Activated CD8-positive, alpha-beta memory T cell treated with anti-CD3 and anti-CD28 coated beads, Interleukin-2, amount 10 ng/mL, durations not matched to agents 7 days and 5 days (primary cell): Measurements from ENCODE around the gene ST7. TPM values are rescaled to one million over a fixed set of nuclear protein-coding genes. Genes with fewer than 3 reads are reported as not detected.
A peak's percentile ranks its signal among the peaks of the same experiment; 100 is the strongest.

Experiments
- ATAC-seq: fragments of 150-1000 bp; cut with Tn5 transposase; one replicate; pipeline ENCODE4 v1.10.0; 2021; ENCODE audit warnings: moderate library complexity
- CTCF ChIA-PET: fragments of 350-600 bp; sonication (Branson Sonifier 250); formaldehyde crosslinking; loops from one replicate; lab custom pipeline; 2021; ENCODE audit warnings: antibody characterized with exemption; lab: Charles Lee
- DNase-seq: peaks from one replicate; pipeline ENCODE4 v3.0.0-alpha.2; 2020
- H3K27ac Mint-ChIP-seq: one replicate; pipeline ENCODE4 v1.8.0; 2021; ENCODE audit warnings: mild to moderate bottlenecking, mixed read lengths
- H3K27me3 Mint-ChIP-seq: one replicate; pipeline ENCODE4 v1.8.0; 2021; ENCODE audit warnings: mixed read lengths
- H3K36me3 Mint-ChIP-seq: one replicate; pipeline ENCODE4 v1.8.0; 2021; ENCODE audit warnings: mild to moderate bottlenecking, mixed read lengths
- H3K4me1 Mint-ChIP-seq: one replicate; pipeline ENCODE4 v1.8.0; 2021; ENCODE audit warnings: mixed read lengths
- H3K4me3 Mint-ChIP-seq: one replicate; pipeline ENCODE4 v1.8.0; 2021; ENCODE audit warnings: mild to moderate bottlenecking, moderate library complexity, mixed read lengths
- H3K9me3 Mint-ChIP-seq: one replicate; pipeline ENCODE4 v1.8.0; 2022; ENCODE audit warnings: low read depth, mixed read lengths
- total RNA-seq, 2 experiments: library from RNA; stranded (reverse); gene quantifications; one replicate each; pipeline ENCODE4 v1.2.3, GENCODE V29; 2021

Gene ST7
- total RNA-seq, result 10 to 100 TPM in 1 of 2 experiments, 1 to 10 TPM in 1; 7.2 to 12.8 TPM

GRCh38 chr7:116953372-116953905, at the start of gene ST7:
Gene ST7, plus strand, starts transcription at chr7:116953501. Its CDS starts 40 bp downstream, at chr7:116953541.
- Mint-ChIP-seq H3K9me3 (no peaks in the 10 kb centered on the region), H3K27ac (peak within 1 kb of the TSS; percentile 87)
- CTCF ChIA-PET, result interaction anchor here (1.1 to 1.4 kb wide), 4 partner anchors 11 to 88 kb away, joined by 3 to 5 read pairs (median 4); no protein-coding TSS in a partner anchor

GRCh38 chr7:116906391-116906790, 46.9 kb upstream of the ST7 start:
- H3K36me3 Mint-ChIP-seq, result peaks cover 37% of the 10 kb centered on the region
- no peaks in the 10 kb centered on the region for H3K27me3 Mint-ChIP-seq
- no peak overlapping the region for H3K27ac Mint-ChIP-seq
- CTCF ChIA-PET, result no interaction called here
- H3K9me3 Mint-ChIP-seq, result no peaks in the 10 kb centered on the region
- no peaks in the 10 kb centered on the region for H3K4me1 Mint-ChIP-seq
- no peak overlapping the region for H3K4me3 Mint-ChIP-seq
- DNase-seq (no peak), ATAC-seq (no peak)

More at GRCh38 chr7:116953372-116953905, at the start of gene ST7:
- Mint-ChIP-seq H3K27me3 (peaks cover 2% of the 10 kb centered on the region), H3K36me3 (peaks cover 2% of the 10 kb centered on the region), H3K4me1 (peaks cover 34% of the 10 kb centered on the region), H3K4me3 (peak within 1 kb of the TSS; percentile 82)
- DNase-seq (peak; percentile 70), ATAC-seq (peak; percentile 80)

- no peaks in the 10 kb centered on the region for H3K9me3 Mint-ChIP-seq
- H3K4me3 Mint-ChIP-seq, result no peak overlapping the region
- no peak overlapping the region for H3K27ac Mint-ChIP-seq
- H3K4me1 Mint-ChIP-seq, result no peaks in the 10 kb centered on the region
- CTCF ChIA-PET, result interaction anchor here (1.6 kb wide), 1 partner anchor 20 kb away, joined by 4 read pairs; no protein-coding TSS in a partner anchor
- DNase-seq (no peak), ATAC-seq (no peak)
- peaks cover 43% of the 10 kb centered on the region for H3K36me3 Mint-ChIP-seq
- no peaks in the 10 kb centered on the region for H3K27me3 Mint-ChIP-seq
Observed at GRCh38 chr7:116910383-116910782, 42.9 kb upstream of the ST7 start.

- no peaks in the 10 kb centered on the region for H3K4me1 Mint-ChIP-seq
- peaks cover 41% of the 10 kb centered on the region for H3K36me3 Mint-ChIP-seq
- CTCF ChIA-PET, result no interaction called here
- no peak for ATAC-seq
- H3K27ac Mint-ChIP-seq, result no peak overlapping the region
- DNase-seq, result no peak
- no peaks in the 10 kb centered on the region for H3K27me3 Mint-ChIP-seq
- H3K9me3 Mint-ChIP-seq, result no peaks in the 10 kb centered on the region
- H3K4me3 Mint-ChIP-seq, result no peak overlapping the region
Observed at GRCh38 chr7:116911801-116912200, 41.5 kb upstream of the ST7 start.

GRCh38 chr7:116912269-116912909, 40.9 kb upstream of the ST7 start:
- Mint-ChIP-seq H3K27me3 (no peaks in the 10 kb centered on the region), H3K36me3 (peaks cover 39% of the 10 kb centered on the region), H3K4me1 (no peaks in the 10 kb centered on the region), H3K9me3 (no peaks in the 10 kb centered on the region), H3K27ac (no peak overlapping the region), H3K4me3 (no peak overlapping the region)
- ATAC-seq, result no peak
- no peak for DNase-seq
- CTCF ChIA-PET, result no interaction called here

GRCh38 chr7:116918704-116919103, 34.6 kb upstream of the ST7 start:
- Mint-ChIP-seq H3K27me3 (no peaks in the 10 kb centered on the region), H3K9me3 (no peaks in the 10 kb centered on the region), H3K27ac (no peak overlapping the region), H3K36me3 (peaks cover 29% of the 10 kb centered on the region), H3K4me3 (no peak overlapping the region), H3K4me1 (no peaks in the 10 kb centered on the region)
- CTCF ChIA-PET, result interaction anchor here (1.9 kb wide), 1 partner anchor 14 kb away, joined by 4 read pairs; no protein-coding TSS in a partner anchor
- no peak for DNase-seq
- ATAC-seq, result no peak

- no peak overlapping the region for H3K4me3 Mint-ChIP-seq
- H3K36me3 Mint-ChIP-seq, result peaks cover 22% of the 10 kb centered on the region
- no peaks in the 10 kb centered on the region for H3K4me1 Mint-ChIP-seq
- DNase-seq, result no peak
- H3K27me3 Mint-ChIP-seq, result no peaks in the 10 kb centered on the region
- no peak for ATAC-seq
- H3K27ac Mint-ChIP-seq, result no peak overlapping the region
- H3K9me3 Mint-ChIP-seq, result no peaks in the 10 kb centered on the region
- CTCF ChIA-PET, result interaction anchor here (1.1 kb wide), 1 partner anchor 11 kb away, joined by 3 read pairs; no protein-coding TSS in a partner anchor
Observed at GRCh38 chr7:116920359-116920758, 32.9 kb upstream of the ST7 start.

GRCh38 chr7:116922545-116922944, 30.8 kb upstream of the ST7 start:
- H3K9me3 Mint-ChIP-seq, result no peaks in the 10 kb centered on the region
- no peaks in the 10 kb centered on the region for H3K4me1 Mint-ChIP-seq
- no peak overlapping the region for H3K27ac Mint-ChIP-seq
- H3K36me3 Mint-ChIP-seq, result peaks cover 17% of the 10 kb centered on the region
- DNase-seq (no peak), ATAC-seq (no peak)
- CTCF ChIA-PET, result no interaction called here
- no peak overlapping the region for H3K4me3 Mint-ChIP-seq
- no peaks in the 10 kb centered on the region for H3K27me3 Mint-ChIP-seq

- peaks cover 7% of the 10 kb centered on the region for H3K36me3 Mint-ChIP-seq
- H3K4me1 Mint-ChIP-seq, result no peaks in the 10 kb centered on the region
- H3K9me3 Mint-ChIP-seq, result no peaks in the 10 kb centered on the region
- H3K4me3 Mint-ChIP-seq, result no peak overlapping the region
- CTCF ChIA-PET, result no interaction called here
- ATAC-seq, result no peak
- no peak overlapping the region for H3K27ac Mint-ChIP-seq
- no peak for DNase-seq
- H3K27me3 Mint-ChIP-seq, result peaks cover 7% of the 10 kb centered on the region
Observed at GRCh38 chr7:116924741-116925140, 28.6 kb upstream of the ST7 start.

GRCh38 chr7:116929021-116929420, 24.3 kb upstream of the ST7 start:
- Mint-ChIP-seq H3K27me3 (peaks cover 10% of the 10 kb centered on the region), H3K9me3 (no peaks in the 10 kb centered on the region), H3K4me1 (peaks cover 6% of the 10 kb centered on the region), H3K27ac (no peak overlapping the region), H3K4me3 (no peak overlapping the region), H3K36me3 (no peaks in the 10 kb centered on the region)
- CTCF ChIA-PET, result interaction anchor here (1.2 to 2.9 kb wide), 8 partner anchors 13 to 197 kb away, joined by 3 to 7 read pairs (median 5); no protein-coding TSS in a partner anchor
- ATAC-seq, result no peak
- no peak for DNase-seq

GRCh38 chr7:116929914-116930913, 23.1 kb upstream of the ST7 start:
- Mint-ChIP-seq H3K27me3 (peaks cover 11% of the 10 kb centered on the region), H3K4me1 (peaks cover 6% of the 10 kb centered on the region), H3K27ac (no peak overlapping the region), H3K4me3 (no peak overlapping the region), H3K36me3 (no peaks in the 10 kb centered on the region), H3K9me3 (no peaks in the 10 kb centered on the region)
- ATAC-seq (peak; percentile 94), DNase-seq (peak; percentile 84)
- CTCF ChIA-PET, result interaction anchor here (0.7 to 2.1 kb wide), 27 partner anchors 10 to 205 kb away, joined by 3 to 33 read pairs (median 4); partner anchors contain the start of gene ST7

- CTCF ChIA-PET, result interaction anchor here (1.0 to 2.0 kb wide), 9 partner anchors 8 to 195 kb away, joined by 3 to 12 read pairs (median 4); no protein-coding TSS in a partner anchor
- DNase-seq, result no peak
- no peak for ATAC-seq
- Mint-ChIP-seq H3K4me1 (peaks cover 6% of the 10 kb centered on the region), H3K4me3 (no peak overlapping the region), H3K36me3 (no peaks in the 10 kb centered on the region), H3K9me3 (no peaks in the 10 kb centered on the region), H3K27me3 (peaks cover 30% of the 10 kb centered on the region), H3K27ac (no peak overlapping the region)
Observed at GRCh38 chr7:116932566-116932965, 20.7 kb upstream of the ST7 start.

- CTCF ChIA-PET, result interaction anchor here (1.0 to 2.0 kb wide), 3 partner anchors 16 to 194 kb away, joined by 3 to 12 read pairs (median 4); no protein-coding TSS in a partner anchor
Observed at GRCh38 chr7:116933465-116933864, 19.8 kb upstream of the ST7 start.

More at GRCh38 chr7:116933465-116933864, 19.8 kb upstream of the ST7 start:
- no peaks in the 10 kb centered on the region for H3K9me3 Mint-ChIP-seq
- ATAC-seq, result no peak
- H3K27ac Mint-ChIP-seq, result no peak overlapping the region
- H3K4me1 Mint-ChIP-seq, result peaks cover 9% of the 10 kb centered on the region
- no peak overlapping the region for H3K4me3 Mint-ChIP-seq
- no peak for DNase-seq
- H3K36me3 Mint-ChIP-seq, result no peaks in the 10 kb centered on the region
- peaks cover 32% of the 10 kb centered on the region for H3K27me3 Mint-ChIP-seq
